ENCODE results near the gene MPZL1. TPM values are rescaled to one million over a fixed set of nuclear protein-coding genes. Genes with fewer than 3 reads are reported as not detected.
"Not testable (repeated sequence)": the region's sequence is repeated elsewhere in the genome, so short reads cannot be mapped to it uniquely, and the experiment has no call there.

Gene MPZL1
- total RNA-seq, 2 experiments from 2014 or later, result 14.8 to 15.4 TPM

- H3K4me3 Mint-ChIP-seq, result no peak overlapping the region
- intact Hi-C loops (cut with micrococcal nuclease), result no loop called here
- CTCF ChIA-PET, result interaction anchor here (1.1 to 1.6 kb wide), 2 partner anchors 9 to 36 kb away, joined by 3 read pairs; no protein-coding TSS in a partner anchor
Measured at GRCh38 chr1:167739752-167740151, 18.0 kb downstream of the MPZL1 start.

GRCh38 chr1:167741103-167741502 is 19.3 kb downstream of the MPZL1 start:
- DNase-seq; POLR2A ChIA-PET; intact Hi-C loops (cut with micrococcal nuclease); H3K4me1 Mint-ChIP-seq (ENCODE audit: low read depth); H3K9me3 Mint-ChIP-seq; ATAC-seq; H3K36me3 Mint-ChIP-seq (ENCODE audit: low read depth); H3K27me3 Mint-ChIP-seq; H3K27ac Mint-ChIP-seq; CTCF ChIA-PET; H3K4me3 Mint-ChIP-seq: not testable (repeated sequence)

More at GRCh38 chr1:167739752-167740151, 18.0 kb downstream of the MPZL1 start:
- no peak overlapping the region for H3K27ac Mint-ChIP-seq
- no peaks in the 10 kb centered on the region for H3K27me3 Mint-ChIP-seq
- DNase-seq (no peak), ATAC-seq (no peak)
- H3K36me3 Mint-ChIP-seq (ENCODE audit: low read depth), result peaks cover 7% of the 10 kb centered on the region
- POLR2A ChIA-PET, result interaction anchor here (0.8 to 1.5 kb wide), 3 partner anchors 19 to 151 kb away, joined by 3 read pairs; no protein-coding TSS in a partner anchor
- peaks cover 3% of the 10 kb centered on the region for H3K9me3 Mint-ChIP-seq
- peaks cover 2% of the 10 kb centered on the region for H3K4me1 Mint-ChIP-seq (ENCODE audit: low read depth)
- no peak for TF ChIP-seq CTCF (IDR thresholded peaks at IDR 0.05)

- H3K4me1 Mint-ChIP-seq (ENCODE audit: low read depth); POLR2A ChIA-PET: not testable (repeated sequence)
Measured at GRCh38 chr1:167742392-167743057, 20.7 kb downstream of the MPZL1 start.

GRCh38 chr1:167744901-167745300 is 23.1 kb downstream of the MPZL1 start:
- ChIA-PET POLR2A (no interaction called here), CTCF (no interaction called here)
- Mint-ChIP-seq H3K27me3 (no peaks in the 10 kb centered on the region), H3K4me3 (no peak overlapping the region), H3K27ac (no peak overlapping the region), H3K36me3 (ENCODE audit: low read depth) (no peaks in the 10 kb centered on the region), H3K9me3 (no peaks in the 10 kb centered on the region), H3K4me1 (ENCODE audit: low read depth) (peaks cover 2% of the 10 kb centered on the region)
- ATAC-seq (no peak), DNase-seq (no peak)
- no peak for TF ChIP-seq CTCF (IDR thresholded peaks at IDR 0.05)
- intact Hi-C loops (cut with micrococcal nuclease), result no loop called here

More at GRCh38 chr1:167742392-167743057, 20.7 kb downstream of the MPZL1 start:
- H3K4me3 Mint-ChIP-seq; DNase-seq; intact Hi-C loops (cut with micrococcal nuclease); H3K27me3 Mint-ChIP-seq; CTCF ChIA-PET; H3K36me3 Mint-ChIP-seq (ENCODE audit: low read depth); ATAC-seq; H3K9me3 Mint-ChIP-seq; H3K27ac Mint-ChIP-seq: not testable (repeated sequence)

GRCh38 chr1:167746013-167746672 is 24.4 kb downstream of the MPZL1 start:
- H3K27ac Mint-ChIP-seq, result no peak overlapping the region
- no peaks in the 10 kb centered on the region for H3K36me3 Mint-ChIP-seq (ENCODE audit: low read depth)
- no peaks in the 10 kb centered on the region for H3K27me3 Mint-ChIP-seq
- ATAC-seq, result no peak
- CTCF ChIA-PET, result no interaction called here
- TF ChIP-seq CTCF (IDR thresholded peaks at IDR 0.05), result no peak
- peaks cover 2% of the 10 kb centered on the region for H3K4me1 Mint-ChIP-seq (ENCODE audit: low read depth)
- POLR2A ChIA-PET, result no interaction called here
- intact Hi-C loops (cut with micrococcal nuclease), result no loop called here
- no peak overlapping the region for H3K4me3 Mint-ChIP-seq
- DNase-seq, result no peak
- H3K9me3 Mint-ChIP-seq, result no peaks in the 10 kb centered on the region
